Skeletal muscle satellite cell (primary cell): ENCODE data around the gene ANKRD27. TPM values are rescaled to one million over a fixed set of nuclear protein-coding genes. Genes with fewer than 3 reads are reported as not detected.
"Not testable (repeated sequence)": the region's sequence is repeated elsewhere in the genome, so short reads cannot be mapped to it uniquely, and the experiment has no call there.

Experiments
- H3K27me3 ChIP-seq: 2 replicates; pipeline ENCODE4 v1.7.0; 2013; ENCODE audit warnings: low read length; ENCODE audit not compliant: control insufficient read depth, insufficient read depth
- H3K36me3 ChIP-seq: 2 replicates; pipeline ENCODE4 v1.7.0; 2013; ENCODE audit warnings: mild to moderate bottlenecking, control low read depth, low read length; ENCODE audit not compliant: insufficient read depth
- H3K4me1 ChIP-seq: 2 replicates; pipeline ENCODE4 v1.7.0; 2013; ENCODE audit warnings: low read length; ENCODE audit not compliant: control insufficient read depth, insufficient read depth
- H3K4me2 ChIP-seq: 2 replicates; pipeline ENCODE4 v1.7.0; 2013; ENCODE audit warnings: mild to moderate bottlenecking, low read length
- H3K4me3 ChIP-seq: 2 replicates; pipeline ENCODE4 v1.7.0; 2013; ENCODE audit warnings: low read length
- H3K9ac ChIP-seq: 2 replicates; pipeline ENCODE4 v1.7.0; 2013; ENCODE audit warnings: mild to moderate bottlenecking, low read depth, low read length, moderate library complexity
- H3K9me3 ChIP-seq: replicated peaks from 2 replicates; pipeline ENCODE4 v1.7.0; 2013; ENCODE audit warnings: mild to moderate bottlenecking, control low read depth, low read length
- total RNA-seq: library from RNA; depleted of rRNA; stranded (reverse); fragments of >200 nt; gene quantifications from 2 replicates; pipeline ENCODE4 v1.2.3, GENCODE V29; 2012; rRNA removed

Gene ANKRD27
- total RNA-seq: 36.2 and 40.2 TPM in 2 replicates

DNA sequence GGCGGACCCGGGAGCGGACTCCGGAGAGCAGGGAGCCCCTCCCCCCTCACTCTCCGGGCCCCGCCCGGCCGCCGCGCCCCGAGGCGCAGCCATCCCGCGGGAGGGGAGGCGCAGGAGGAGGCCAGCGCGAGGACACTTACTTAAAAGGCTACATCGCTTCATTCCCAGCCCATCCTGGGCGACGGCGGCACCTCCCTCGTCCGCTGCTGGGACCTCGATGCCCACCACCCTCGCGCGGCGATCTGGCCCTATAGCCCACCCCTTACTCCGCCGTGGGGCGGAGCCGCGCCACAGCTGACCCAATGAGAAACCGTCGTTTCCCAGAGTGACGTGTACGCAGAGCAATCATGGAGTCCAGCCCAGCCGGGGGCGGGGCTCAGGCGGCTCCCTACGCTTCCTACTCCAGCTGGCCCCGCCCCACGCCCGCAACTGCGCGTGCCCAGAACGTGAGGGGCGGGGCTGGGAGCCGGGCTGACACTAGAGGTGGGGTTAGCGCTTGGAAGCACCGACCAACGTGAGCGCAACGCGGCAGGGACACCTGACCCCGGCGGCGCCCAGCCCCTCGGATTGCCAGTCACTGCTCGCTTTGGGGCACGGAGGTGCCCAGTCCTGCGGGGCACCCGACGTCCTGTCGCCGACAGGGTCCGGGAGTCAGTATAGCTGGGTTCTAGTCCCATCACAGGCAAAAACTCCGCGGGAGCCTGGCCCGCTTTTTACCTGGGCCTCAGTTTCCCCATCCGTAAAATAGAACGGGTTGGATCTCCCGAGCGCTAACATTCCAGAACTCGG is at the start of gene ANKRD27:
TSS of gene ANKRD27 (minus strand) at position 250 of the 789 bp plus-strand sequence. CDS start 16,165 bp downstream, outside the sequence.
- H3K9ac ChIP-seq: peak within 1 kb of the TSS; percentile 83
- no peaks in the 10 kb centered on the region for H3K36me3 ChIP-seq
- H3K27me3 ChIP-seq: peaks cover 23% of the 10 kb centered on the region
- H3K4me3 ChIP-seq: peak within 1 kb of the TSS; percentile 88
- H3K4me1 ChIP-seq: peaks cover 24% of the 10 kb centered on the region
- H3K9me3 ChIP-seq: no peaks in the 10 kb centered on the region
- peak within 1 kb of the TSS; percentile 100 for H3K4me2 ChIP-seq

DNA sequence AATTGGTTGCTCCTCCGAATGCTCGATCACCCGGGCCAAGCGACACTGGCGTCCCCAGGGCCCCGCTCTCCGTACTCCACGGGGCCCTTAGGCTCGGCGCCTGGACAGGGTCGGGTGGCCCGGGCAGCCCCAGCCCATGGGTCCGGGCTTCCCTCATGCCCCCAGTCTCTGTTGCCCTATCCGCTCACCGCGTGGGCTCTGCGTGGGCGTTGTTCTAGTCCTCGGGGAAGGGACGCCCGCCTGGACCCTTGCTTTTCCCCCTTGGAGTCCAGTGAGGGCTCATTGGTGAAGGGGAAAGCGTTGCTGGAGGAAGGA is 45.9 kb upstream of the ANKRD27 start:
- no peaks in the 10 kb centered on the region for H3K4me1 ChIP-seq
- H3K4me2 ChIP-seq: no peak overlapping the region
- no peaks in the 10 kb centered on the region for H3K9me3 ChIP-seq
- H3K36me3 ChIP-seq: peaks cover 3% of the 10 kb centered on the region
- H3K27me3 ChIP-seq: no peaks in the 10 kb centered on the region
- no peak overlapping the region for H3K9ac ChIP-seq
- no peak overlapping the region for H3K4me3 ChIP-seq

- Histone ChIP-seq H3K9me3 (no peaks in the 10 kb centered on the region), H3K36me3 (peaks cover 3% of the 10 kb centered on the region), H3K4me2 (no peak overlapping the region), H3K9ac (no peak overlapping the region), H3K4me1 (no peaks in the 10 kb centered on the region), H3K4me3 (no peak overlapping the region), H3K27me3 (no peaks in the 10 kb centered on the region)
Observed at GRCh38 chr19:32720216-32720935, 45.4 kb upstream of the ANKRD27 start.

GRCh38 chr19:32719611-32720059 is 44.7 kb upstream of the ANKRD27 start, which contains the start of gene TDRD12:
TSS of gene TDRD12 (plus strand) at chr19:32719767. CDS start at chr19:32720073, 306 bp downstream.
- H3K4me1 ChIP-seq: no peaks in the 10 kb centered on the region
- H3K27me3 ChIP-seq: no peaks in the 10 kb centered on the region
- peaks cover 3% of the 10 kb centered on the region for H3K36me3 ChIP-seq
- H3K9me3 ChIP-seq: no peaks in the 10 kb centered on the region
- no peak within 1 kb of the TSS for H3K4me2 ChIP-seq
- H3K9ac ChIP-seq: no peak within 1 kb of the TSS
- H3K4me3 ChIP-seq: no peak within 1 kb of the TSS

- H3K4me1 ChIP-seq: no peaks in the 10 kb centered on the region
- no peak overlapping the region for H3K4me2 ChIP-seq
- H3K9ac ChIP-seq: no peak overlapping the region
- H3K36me3 ChIP-seq: peaks cover 7% of the 10 kb centered on the region
- H3K4me3 ChIP-seq: no peak overlapping the region
- H3K9me3 ChIP-seq: no peaks in the 10 kb centered on the region
- H3K27me3 ChIP-seq: no peaks in the 10 kb centered on the region
Observed at GRCh38 chr19:32718286-32718685, 43.3 kb upstream of the ANKRD27 start.

DNA sequence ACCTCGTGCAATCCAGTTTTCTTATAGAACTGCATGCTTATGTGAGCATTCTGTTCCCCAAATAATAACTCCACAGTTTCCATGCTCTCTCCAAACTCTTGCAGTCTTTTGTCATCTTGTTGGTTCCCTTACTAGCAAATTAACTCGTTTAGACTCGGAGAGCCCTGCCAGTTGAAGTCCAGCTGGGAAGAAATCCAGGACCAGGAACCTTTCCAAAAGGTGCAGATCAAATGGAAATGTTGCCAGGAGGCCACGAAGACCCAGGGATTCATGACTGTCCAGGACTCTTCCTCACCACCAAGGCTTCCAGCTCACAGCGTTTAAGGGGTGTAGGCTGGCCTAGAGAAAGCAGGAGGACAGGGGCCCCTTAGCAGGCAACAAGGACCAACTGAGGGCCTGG is 42.5 kb upstream of the ANKRD27 start:
- Histone ChIP-seq H3K4me1 (no peaks in the 10 kb centered on the region), H3K4me2 (no peak overlapping the region), H3K36me3 (peaks cover 12% of the 10 kb centered on the region), H3K27me3 (no peaks in the 10 kb centered on the region), H3K9me3 (no peaks in the 10 kb centered on the region), H3K4me3 (no peak overlapping the region), H3K9ac (no peak overlapping the region)

DNA sequence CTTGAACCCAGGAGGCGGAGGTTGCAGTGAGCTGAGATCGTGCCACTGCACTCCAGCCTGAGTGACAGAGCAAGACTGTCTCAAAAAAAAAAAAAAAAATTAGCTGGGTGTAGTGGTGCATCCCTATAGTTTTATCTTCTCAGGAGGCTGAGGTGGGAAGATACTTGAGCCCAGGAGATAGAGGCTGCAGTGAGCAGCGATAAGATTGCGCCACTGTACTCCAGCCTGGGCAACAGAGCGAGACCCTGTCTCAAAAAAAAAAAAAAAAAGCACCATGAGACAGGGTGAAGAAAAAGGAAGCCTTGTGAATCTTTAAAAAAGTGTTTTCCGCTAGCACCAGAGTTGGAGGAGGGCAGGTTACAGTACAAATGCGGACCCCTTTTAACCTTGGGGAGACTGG is 41.2 kb upstream of the ANKRD27 start:
- not testable (repeated sequence) for H3K4me3 ChIP-seq, H3K27me3 ChIP-seq, H3K4me2 ChIP-seq, H3K9ac ChIP-seq, H3K4me1 ChIP-seq, H3K9me3 ChIP-seq
- H3K36me3 ChIP-seq: peaks cover 16% of the 10 kb centered on the region

- Histone ChIP-seq H3K27me3 (no peaks in the 10 kb centered on the region), H3K4me1 (no peaks in the 10 kb centered on the region), H3K9ac (no peak overlapping the region), H3K4me3 (no peak overlapping the region), H3K4me2 (no peak overlapping the region), H3K9me3 (no peaks in the 10 kb centered on the region), H3K36me3 (peaks cover 19% of the 10 kb centered on the region)
Observed at GRCh38 chr19:32711747-32712146, 36.8 kb upstream of the ANKRD27 start.

DNA sequence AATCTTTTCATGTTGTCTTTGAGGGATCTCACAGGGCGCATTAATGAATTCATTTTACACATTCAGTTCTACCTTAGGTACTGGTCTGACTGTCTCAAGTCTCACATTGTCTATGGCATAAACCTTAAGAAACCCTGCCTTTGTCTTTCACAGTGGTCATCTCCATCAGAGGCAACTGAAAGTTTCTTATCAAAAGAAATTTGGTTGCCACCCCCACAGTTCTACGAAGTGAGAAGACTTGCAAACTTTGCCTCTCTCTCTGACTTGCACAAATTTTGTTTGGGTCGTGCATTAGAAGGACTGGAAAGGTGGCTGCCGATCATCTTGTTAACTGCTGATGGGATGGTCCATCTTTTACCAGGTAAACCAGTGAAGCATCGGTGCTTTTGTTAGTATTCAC is 34.1 kb upstream of the ANKRD27 start:
- peaks cover 34% of the 10 kb centered on the region for H3K36me3 ChIP-seq
- no peaks in the 10 kb centered on the region for H3K27me3 ChIP-seq

DNA sequence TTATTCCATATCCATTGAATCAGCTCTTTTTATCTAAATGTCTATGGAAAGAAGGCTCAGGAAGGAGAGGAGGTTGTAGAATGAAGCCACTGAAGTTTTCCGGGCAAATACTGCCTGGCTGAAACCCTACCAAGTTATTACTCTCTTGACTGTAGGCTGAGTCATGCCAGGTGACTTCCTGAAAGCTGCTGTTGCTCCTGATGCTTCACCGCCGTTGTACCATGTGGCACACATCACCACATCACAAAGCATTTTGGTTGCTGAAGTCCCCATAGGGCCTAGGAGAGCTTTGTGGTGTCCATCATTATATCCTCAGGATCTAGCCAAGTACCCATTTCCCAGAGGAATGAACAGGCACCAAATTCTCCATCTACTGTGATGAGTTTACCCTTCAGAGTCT is 33.5 kb upstream of the ANKRD27 start:
- H3K27me3 ChIP-seq: no peaks in the 10 kb centered on the region
- no peaks in the 10 kb centered on the region for H3K9me3 ChIP-seq
- no peak overlapping the region for H3K9ac ChIP-seq
- no peaks in the 10 kb centered on the region for H3K4me1 ChIP-seq
- no peak overlapping the region for H3K4me2 ChIP-seq
- H3K36me3 ChIP-seq: peaks cover 32% of the 10 kb centered on the region
- H3K4me3 ChIP-seq: no peak overlapping the region

More for the DNA sequence above, 34.1 kb upstream of the ANKRD27 start:
- Histone ChIP-seq H3K9ac (no peak overlapping the region), H3K4me1 (no peaks in the 10 kb centered on the region), H3K9me3 (no peaks in the 10 kb centered on the region), H3K4me2 (no peak overlapping the region), H3K4me3 (no peak overlapping the region)

GRCh38 chr19:32704006-32704405 is 29.0 kb upstream of the ANKRD27 start:
- H3K4me1 ChIP-seq, H3K9me3 ChIP-seq, H3K4me3 ChIP-seq, H3K9ac ChIP-seq, H3K27me3 ChIP-seq, H3K4me2 ChIP-seq: not testable (repeated sequence)
- H3K36me3 ChIP-seq: peaks cover 35% of the 10 kb centered on the region
